Tibial nerve (tissue), 4 donors: ENCODE data around the gene TRDN. TPM values are rescaled to one million over a fixed set of nuclear protein-coding genes. Genes with fewer than 3 reads are reported as not detected.

ENCODE experiments used
- DNase-seq, 2 donors: peaks; one replicate each; pipeline ENCODE4 v3.0.0-alpha.2; 2019; ENCODE audit warnings: low spot score in 2 of 2
- H3K27ac ChIP-seq, 4 donors: fragments of 200-600 bp; sonication (generic) in 3 of 4; one replicate each; pipeline ENCODE4 v1.5.1; 2017 to 2019; ENCODE audit warnings: mild to moderate bottlenecking in 1 of 4
- H3K27me3 ChIP-seq, 2 donors: fragments of 200-600 bp; sonication (generic) in 1 of 2; one replicate each; pipeline versions ENCODE4 v1.5.1 to v1.6.0; 2017 to 2019
- H3K36me3 ChIP-seq, 3 donors: fragments of 200-600 bp; sonication (generic); one replicate each; pipeline ENCODE4 v1.5.1; 2018 to 2019
- H3K4me1 ChIP-seq, 4 donors: fragments of 200-600 bp; sonication (generic) in 3 of 4; one replicate each; pipeline ENCODE4 v1.5.1; 2017 to 2019
- H3K4me3 ChIP-seq, 4 donors: fragments of 200-600 bp; sonication (generic) in 3 of 4; one replicate each; pipeline ENCODE4 v1.5.1; 2017 to 2019; ENCODE audit warnings: mild to moderate bottlenecking in 1 of 4, moderate library complexity in 1 of 4
- H3K9me3 ChIP-seq, 4 donors: fragments of 200-600 bp; sonication (generic) in 3 of 4; one replicate each; pipeline ENCODE4 v1.5.1; 2017 to 2019
- CTCF ChIP-seq, 5 experiments: fragments of 200-600 bp in 3 of 5; fragments of 450-650 bp in 2 of 5; sonication (generic) in 3 of 5; IDR thresholded peaks; one replicate each; pipeline ENCODE4 v1.5.1; 2016 to 2019; ENCODE audit warnings: antibody characterized with exemption in 5 of 5, mild to moderate bottlenecking in 3 of 5, moderate library complexity in 2 of 5
- EP300 ChIP-seq, 2 donors: sonication (generic); formaldehyde crosslinking; IDR thresholded peaks; one replicate each; pipeline ENCODE4 v1.6.1; 2017; ENCODE audit warnings: antibody characterized with exemption in 2 of 2, mild to moderate bottlenecking in 1 of 2
- POLR2A ChIP-seq, 2 donors: fragments of 450-650 bp; IDR thresholded peaks; one replicate each; pipeline ENCODE4 v1.6.1; 2017; ENCODE audit warnings: antibody characterized with exemption in 2 of 2, mild to moderate bottlenecking in 2 of 2, moderate library complexity in 2 of 2
- WGBS, 2 donors: methylation state at CpG; one replicate each; pipeline ENCODE4 v1.1.5; 2018; 5-methylcytosine and 5-hydroxymethylcytosine counted together
- total RNA-seq, 4 donors: library from RNA; depleted of rRNA; stranded (reverse); fragments of >200 nt; gene quantifications; one replicate each; pipeline ENCODE4 v1.1.0, GENCODE V29; 2016

The TRDN gene
- total RNA-seq, 4 donors from 2014 or later: 0.30 to 0.59 TPM; not detected in 2

GRCh38 chr6:123509112-123509511, 127.6 kb downstream of the TRDN start:
- Histone ChIP-seq H3K9me3 (no peaks in the 10 kb centered on the region), H3K27me3 (no peaks in the 10 kb centered on the region), H3K4me1 (no peaks in the 10 kb centered on the region), H3K4me3 (no peak overlapping the region), H3K36me3 (no peaks in the 10 kb centered on the region), H3K27ac (no peak overlapping the region)
- no peak for DNase-seq
- TF ChIP-seq EP300 (IDR thresholded peaks at IDR 0.05) (no peak), CTCF (IDR thresholded peaks at IDR 0.05) (no peak), POLR2A (IDR thresholded peaks at IDR 0.05) (no peak)
- 50 to 58% methylated on average over 1 of the region's 1 CpG for WGBS, 2 donors

- H3K9me3 ChIP-seq: no peaks in the 10 kb centered on the region
- no peak for DNase-seq
- no peaks in the 10 kb centered on the region for H3K27me3 ChIP-seq
- no peaks in the 10 kb centered on the region for H3K36me3 ChIP-seq
- H3K4me1 ChIP-seq: no peaks in the 10 kb centered on the region
- no peak overlapping the region for H3K4me3 ChIP-seq
- WGBS, 2 donors: 67 to 71% methylated on average over 2 of the region's 2 CpGs
- TF ChIP-seq EP300 (IDR thresholded peaks at IDR 0.05): no peak
- TF ChIP-seq POLR2A (IDR thresholded peaks at IDR 0.05): no peak
- TF ChIP-seq CTCF (IDR thresholded peaks at IDR 0.05): no peak
- H3K27ac ChIP-seq: no peak overlapping the region
These were observed 128.5 kb downstream of the TRDN start for GRCh38 chr6:123508290-123508689.

- Histone ChIP-seq H3K27ac (no peak overlapping the region), H3K36me3 (no peaks in the 10 kb centered on the region), H3K9me3 (no peaks in the 10 kb centered on the region), H3K4me1 (no peaks in the 10 kb centered on the region), H3K4me3 (no peak overlapping the region), H3K27me3 (no peaks in the 10 kb centered on the region)
- DNase-seq: no peak
- 59 to 63% methylated on average over 2 of the region's 2 CpGs for WGBS, 2 donors
- no peak for TF ChIP-seq CTCF (IDR thresholded peaks at IDR 0.05)
- TF ChIP-seq POLR2A (IDR thresholded peaks at IDR 0.05): no peak
- no peak for TF ChIP-seq EP300 (IDR thresholded peaks at IDR 0.05)
These were observed 129.2 kb downstream of the TRDN start for GRCh38 chr6:123507582-123507981.

GRCh38 chr6:123503619-123504018, 133.1 kb downstream of the TRDN start:
- TF ChIP-seq EP300 (IDR thresholded peaks at IDR 0.05): no peak
- no peak for TF ChIP-seq POLR2A (IDR thresholded peaks at IDR 0.05)
- TF ChIP-seq CTCF (IDR thresholded peaks at IDR 0.05): no peak
- no peak overlapping the region for H3K27ac ChIP-seq
- H3K36me3 ChIP-seq: no peaks in the 10 kb centered on the region
- H3K9me3 ChIP-seq: no peaks in the 10 kb centered on the region
- WGBS, 2 donors: 76 to 81% methylated on average over 1 of the region's 1 CpG
- no peaks in the 10 kb centered on the region for H3K27me3 ChIP-seq
- no peak overlapping the region for H3K4me3 ChIP-seq
- DNase-seq: no peak
- no peaks in the 10 kb centered on the region for H3K4me1 ChIP-seq

- H3K9me3 ChIP-seq: no peaks in the 10 kb centered on the region
- 95% methylated on average over 2 of the region's 2 CpGs for WGBS, 2 donors
- H3K27ac ChIP-seq: no peak overlapping the region
- H3K27me3 ChIP-seq: no peaks in the 10 kb centered on the region
- no peak overlapping the region for H3K4me3 ChIP-seq
- no peaks in the 10 kb centered on the region for H3K4me1 ChIP-seq
- no peaks in the 10 kb centered on the region for H3K36me3 ChIP-seq
- TF ChIP-seq EP300 (IDR thresholded peaks at IDR 0.05): no peak
- no peak for TF ChIP-seq POLR2A (IDR thresholded peaks at IDR 0.05)
- no peak for TF ChIP-seq CTCF (IDR thresholded peaks at IDR 0.05)
- no peak for DNase-seq
These were observed 139.7 kb downstream of the TRDN start for GRCh38 chr6:123497025-123497424.
